GM23248 (cell line): ENCODE results near the gene CLCN6.

Source experiments
- EZH2 ChIP-seq: fragments of 200-600 bp; sonication (generic); IDR thresholded peaks from 2 replicates; pipeline ENCODE4 v1.6.1; 2018; ENCODE audit warnings: antibody characterized with exemption, mild to moderate bottlenecking; ENCODE audit not compliant: insufficient read depth, poor library complexity, severe bottlenecking
- EZH2phosphoT487 ChIP-seq: fragments of 200-600 bp; sonication (generic); IDR thresholded peaks from 2 replicates; pipeline ENCODE4 v1.6.1; 2018; ENCODE audit warnings: antibody characterized with exemption, moderate library complexity, mild to moderate bottlenecking, low read depth; ENCODE audit not compliant: insufficient read depth

DNA sequence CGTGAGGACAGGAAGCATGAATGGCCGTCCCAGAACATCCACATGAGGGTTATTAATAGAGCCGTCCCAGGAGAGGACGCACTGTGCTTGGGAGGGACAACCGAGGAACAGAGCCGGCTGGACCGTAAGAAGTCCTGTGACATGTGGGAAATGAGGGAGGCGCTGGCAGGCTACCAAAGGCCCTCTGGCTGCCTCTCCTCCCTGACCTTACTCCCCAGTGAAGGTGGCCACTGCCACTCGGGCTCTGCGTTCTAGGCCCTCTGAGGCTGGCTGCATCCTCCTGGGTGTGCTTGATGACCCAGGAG lies 68.2 kb downstream of the CLCN6 start:
- TF ChIP-seq EZH2 (no peak), EZH2phosphoT487 (no peak)
